ENCODE measurements around the gene TRIM66. TPM values are rescaled to one million over a fixed set of nuclear protein-coding genes. Genes with fewer than 3 reads are reported as not detected.

TRIM66 gene
- total RNA-seq, 4 donors from 2014 or later, result 3.3 to 13.0 (median 6.2) TPM

GRCh38 chr11:8656291-8656690, 26.2 kb downstream of the TRIM66 start:
- DNase-seq (ENCODE audit: low spot score in 2 of 2), result no peak
- H3K4me3 ChIP-seq (ENCODE audit: low read depth, poor library complexity, severe bottlenecking), result no peak overlapping the region
- TF ChIP-seq, protein P1, sequence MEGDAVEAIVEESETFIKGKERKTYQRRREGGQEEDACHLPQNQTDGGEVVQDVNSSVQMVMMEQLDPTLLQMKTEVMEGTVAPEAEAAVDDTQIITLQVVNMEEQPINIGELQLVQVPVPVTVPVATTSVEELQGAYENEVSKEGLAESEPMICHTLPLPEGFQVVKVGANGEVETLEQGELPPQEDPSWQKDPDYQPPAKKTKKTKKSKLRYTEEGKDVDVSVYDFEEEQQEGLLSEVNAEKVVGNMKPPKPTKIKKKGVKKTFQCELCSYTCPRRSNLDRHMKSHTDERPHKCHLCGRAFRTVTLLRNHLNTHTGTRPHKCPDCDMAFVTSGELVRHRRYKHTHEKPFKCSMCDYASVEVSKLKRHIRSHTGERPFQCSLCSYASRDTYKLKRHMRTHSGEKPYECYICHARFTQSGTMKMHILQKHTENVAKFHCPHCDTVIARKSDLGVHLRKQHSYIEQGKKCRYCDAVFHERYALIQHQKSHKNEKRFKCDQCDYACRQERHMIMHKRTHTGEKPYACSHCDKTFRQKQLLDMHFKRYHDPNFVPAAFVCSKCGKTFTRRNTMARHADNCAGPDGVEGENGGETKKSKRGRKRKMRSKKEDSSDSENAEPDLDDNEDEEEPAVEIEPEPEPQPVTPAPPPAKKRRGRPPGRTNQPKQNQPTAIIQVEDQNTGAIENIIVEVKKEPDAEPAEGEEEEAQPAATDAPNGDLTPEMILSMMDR (IDR thresholded peaks at IDR 0.05), result no peak
- TF ChIP-seq POLR2A (IDR thresholded peaks at IDR 0.05), result no peak
- intact Hi-C loops (cut with DNase I; ENCODE audit: low total_unique reads), result no loop called here
- 88 to 95% methylated on average over 2 of the region's 2 CpGs for WGBS, 2 donors

- WGBS, 2 donors, result 69 to 78% methylated on average over 4 of the region's 4 CpGs
These were observed 28.0 kb downstream of the TRIM66 start for GRCh38 chr11:8654503-8654902.

GRCh38 chr11:8652140-8652539, 30.3 kb downstream of the TRIM66 start:
- no peak for TF ChIP-seq POLR2A (IDR thresholded peaks at IDR 0.05)
- TF ChIP-seq, protein P1 (IDR thresholded peaks at IDR 0.05), result no peak
- no peak overlapping the region for H3K4me3 ChIP-seq (ENCODE audit: low read depth, poor library complexity, severe bottlenecking)
- whole genome bisulfite sequencing, 2 donors, result 64 to 78% methylated on average over 3 of the region's 3 CpGs
- DNase-seq (ENCODE audit: low spot score in 2 of 2), result peak in 1 of 2 donors; percentile 35
- intact Hi-C loops (cut with DNase I; ENCODE audit: low total_unique reads), result no loop called here

More at GRCh38 chr11:8654503-8654902, 28.0 kb downstream of the TRIM66 start:
- no peak overlapping the region for H3K4me3 ChIP-seq (ENCODE audit: low read depth, poor library complexity, severe bottlenecking)
- no peak for TF ChIP-seq POLR2A (IDR thresholded peaks at IDR 0.05)
- TF ChIP-seq, protein P1 (IDR thresholded peaks at IDR 0.05), result no peak
- DNase-seq (ENCODE audit: low spot score in 2 of 2), result no peak
- intact Hi-C loops (cut with DNase I; ENCODE audit: low total_unique reads), result no loop called here

DNA sequence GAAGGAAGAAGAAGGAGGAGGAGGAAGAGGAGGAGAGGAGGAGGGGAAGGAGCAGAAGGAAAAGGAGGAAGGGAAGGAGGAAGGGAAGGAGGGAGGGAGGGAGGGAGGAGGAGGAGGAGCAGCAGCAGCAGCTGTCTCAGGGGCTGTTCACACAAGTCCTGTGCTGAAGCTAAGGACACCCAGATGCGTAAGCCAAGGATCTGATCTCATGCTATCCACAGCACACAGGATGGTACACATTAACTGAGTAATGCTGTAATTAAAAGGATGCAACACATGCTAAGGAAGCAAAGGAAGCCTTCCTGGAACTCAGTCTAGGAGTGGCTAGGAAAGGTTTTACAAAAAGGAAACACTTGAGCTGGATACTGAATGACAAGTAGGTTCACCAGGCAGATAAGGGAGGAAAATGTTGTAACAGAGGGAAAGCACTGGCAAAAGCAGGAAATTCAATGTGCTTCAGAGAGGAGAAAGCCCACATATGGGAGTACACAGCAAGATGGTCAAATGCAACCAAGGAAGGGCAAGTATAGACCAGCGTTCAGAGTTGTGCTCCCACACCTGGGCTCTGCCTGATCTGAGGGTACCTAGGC, 32.0 kb downstream of the TRIM66 start:
- no peak for TF ChIP-seq POLR2A (IDR thresholded peaks at IDR 0.05)
- TF ChIP-seq, protein P1 (IDR thresholded peaks at IDR 0.05), result no peak
- 96 to 98% methylated on average over 2 of the region's 2 CpGs for WGBS, 2 donors
- intact Hi-C loops (cut with DNase I; ENCODE audit: low total_unique reads), result no loop called here
- H3K4me3 ChIP-seq (ENCODE audit: low read depth, poor library complexity, severe bottlenecking), result no peak overlapping the region
- DNase-seq (ENCODE audit: low spot score in 2 of 2), result no peak

DNA sequence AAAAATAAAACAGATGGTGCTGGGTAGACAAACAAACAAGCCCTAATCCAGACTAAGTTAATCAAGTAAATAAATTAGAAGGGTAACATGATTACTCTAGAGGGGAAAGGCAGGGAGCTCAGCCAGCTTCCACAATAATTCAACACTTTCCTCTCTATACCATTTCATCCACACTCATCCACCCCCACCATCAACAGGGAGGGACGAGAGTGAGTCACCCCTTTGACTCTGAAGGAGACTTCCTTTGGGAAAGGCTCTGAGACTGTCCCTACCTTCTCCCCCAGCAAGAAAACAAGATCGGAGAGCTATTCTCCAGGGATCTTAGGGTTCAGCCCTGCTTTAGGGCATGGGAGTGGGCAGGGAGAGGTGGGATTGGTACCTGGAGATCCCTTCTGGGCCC, 33.1 kb downstream of the TRIM66 start:
- 89 to 92% methylated on average over 2 of the region's 2 CpGs for WGBS, 2 donors
- no peak for DNase-seq (ENCODE audit: low spot score in 2 of 2)
- TF ChIP-seq POLR2A (IDR thresholded peaks at IDR 0.05), result no peak
- TF ChIP-seq, protein P1 (IDR thresholded peaks at IDR 0.05), result no peak
- H3K4me3 ChIP-seq (ENCODE audit: low read depth, poor library complexity, severe bottlenecking), result no peak overlapping the region
- intact Hi-C loops (cut with DNase I; ENCODE audit: low total_unique reads), result no loop called here

- no peak overlapping the region for H3K4me3 ChIP-seq (ENCODE audit: low read depth, poor library complexity, severe bottlenecking)
- no peak for TF ChIP-seq POLR2A (IDR thresholded peaks at IDR 0.05)
- TF ChIP-seq, protein P1 (IDR thresholded peaks at IDR 0.05), result no peak
- no peak for DNase-seq (ENCODE audit: low spot score in 2 of 2)
- WGBS, 2 donors, result 97 to 98% methylated on average over 4 of the region's 4 CpGs
- intact Hi-C loops (cut with DNase I; ENCODE audit: low total_unique reads), result no loop called here
These were observed 35.6 kb downstream of the TRIM66 start for GRCh38 chr11:8646873-8647272.
